Neural cell (in vitro differentiated cells): Measurements from ENCODE around the gene IFI30. TPM values are rescaled to one million over a fixed set of nuclear protein-coding genes. Genes with fewer than 3 reads are reported as not detected.
A peak's percentile ranks its signal among the peaks of the same experiment; 100 is the strongest.

Experiments
- H2AFZ ChIP-seq: fragments of 200-600, 300-800 bp; sonication (generic), shearing (Covaris generic); 2 replicates; pipeline ENCODE4 v1.6.0; 2014; ENCODE audit warnings: low read depth, mild to moderate bottlenecking, antibody characterized with exemption, low read length, moderate library complexity
- H3F3A ChIP-seq: fragments of 200-600 bp; shearing (Covaris generic); 2 replicates; pipeline ENCODE4 v1.6.1; 2016; ENCODE audit warnings: mild to moderate bottlenecking, moderate library complexity, mixed read lengths, antibody characterized with exemption, low read length; ENCODE audit not compliant: insufficient read depth, poor library complexity, severe bottlenecking
- H3K27ac ChIP-seq: fragments of 200-600, 300-800 bp; sonication (generic), shearing (Covaris generic); 2 replicates; pipeline ENCODE4 v1.5.1; 2014; ENCODE audit warnings: mild to moderate bottlenecking, low read length, moderate library complexity
- H3K27me3 ChIP-seq: fragments of 300-800, 200-600 bp; sonication (generic), shearing (Covaris generic); 2 replicates; pipeline ENCODE4 v1.6.0; 2014; ENCODE audit warnings: mild to moderate bottlenecking, low read depth, low read length, moderate library complexity; ENCODE audit not compliant: insufficient read depth
- H3K36me3 ChIP-seq: fragments of 300-800, 200-600 bp; sonication (generic), shearing (Covaris generic); 2 replicates; pipeline ENCODE4 v1.5.1; 2014; ENCODE audit warnings: mild to moderate bottlenecking, antibody characterized with exemption, low read length, moderate library complexity; ENCODE audit not compliant: insufficient read depth
- H3K4me2 ChIP-seq: fragments of 300-800, 200-600 bp; sonication (generic), shearing (Covaris generic); 2 replicates; pipeline ENCODE4 v1.6.0; 2014; ENCODE audit warnings: mild to moderate bottlenecking, low read length
- H3K4me3 ChIP-seq: fragments of 300-800, 200-600 bp; sonication (generic), shearing (Covaris generic); 2 replicates; pipeline ENCODE4 v1.5.1; 2014; ENCODE audit warnings: mild to moderate bottlenecking, low read length, moderate library complexity
- H3K79me2 ChIP-seq: fragments of 200-600 bp; shearing (Covaris generic); replicated peaks from 2 replicates; pipeline ENCODE4 v1.6.0; 2014; ENCODE audit warnings: mild to moderate bottlenecking, low read length, moderate library complexity; ENCODE audit not compliant: insufficient read depth
- H3K9ac ChIP-seq: fragments of 300-800, 200-600 bp; sonication (generic), shearing (Covaris generic); 2 replicates; pipeline ENCODE4 v1.6.1; 2016; ENCODE audit warnings: mild to moderate bottlenecking, low read length, mixed read lengths
- H3K9me2 ChIP-seq: fragments of 200-600 bp; shearing (Covaris generic); 2 replicates; pipeline ENCODE4 v1.6.1; 2016; ENCODE audit warnings: mild to moderate bottlenecking, low read length, mixed read lengths; ENCODE audit not compliant: insufficient read depth
- H3K9me3 ChIP-seq: fragments of 200-600, 300-800 bp; sonication (generic), shearing (Covaris generic); 2 replicates; pipeline ENCODE4 v1.6.1; 2016; ENCODE audit warnings: mild to moderate bottlenecking, mixed run types, low read length, moderate library complexity, mixed read lengths
- H4K20me1 ChIP-seq: fragments of 200-600 bp; shearing (Covaris generic); 2 replicates; pipeline ENCODE4 v1.6.1; 2016; ENCODE audit warnings: mild to moderate bottlenecking, mixed run types; ENCODE audit not compliant: insufficient read depth
- EP300 ChIP-seq: fragments of 450-650 bp; conservative IDR thresholded peaks from 2 replicates; pipeline ENCODE4 v1.6.1; 2014; ENCODE audit warnings: antibody characterized with exemption, mild to moderate bottlenecking, moderate library complexity; ENCODE audit not compliant: poor library complexity, severe bottlenecking
- EZH2 ChIP-seq: fragments of 200-600, 300-800 bp; shearing (Covaris generic), sonication (generic); IDR thresholded peaks from 2 replicates; pipeline ENCODE4 v1.6.1; 2014; ENCODE audit warnings: antibody characterized with exemption, low read length, borderline replicate concordance, mild to moderate bottlenecking; ENCODE audit not compliant: insufficient read depth, poor library complexity, severe bottlenecking
- MXI1 ChIP-seq: fragments of 450-650 bp; conservative IDR thresholded peaks from 2 replicates; pipeline ENCODE4 v1.6.1; 2014; ENCODE audit warnings: antibody characterized with exemption, mild to moderate bottlenecking; ENCODE audit not compliant: poor library complexity, severe bottlenecking
- POLR2AphosphoS5 ChIP-seq: IDR thresholded peaks from 2 replicates; pipeline ENCODE4 v1.6.1; 2012
- RAD21 ChIP-seq: fragments of 450-650 bp; conservative IDR thresholded peaks from 2 replicates; pipeline ENCODE4 v1.6.1; 2014; ENCODE audit warnings: antibody characterized with exemption, mild to moderate bottlenecking, moderate library complexity
- SMC3 ChIP-seq: fragments of 450-650 bp; conservative IDR thresholded peaks from 2 replicates; pipeline ENCODE4 v1.6.1; 2014; ENCODE audit warnings: antibody characterized with exemption, mild to moderate bottlenecking, moderate library complexity; ENCODE audit not compliant: poor library complexity
- TAF1 ChIP-seq: IDR thresholded peaks from 2 replicates; pipeline ENCODE4 v1.6.1; 2012; ENCODE audit warnings: low read depth
- polyA plus RNA-seq: library from polyadenylated mRNA; depleted of rRNA; stranded (reverse); fragments of >200 nt; gene quantifications from 2 replicates; pipeline ENCODE4 v1.2.3, GENCODE V29; 2014
- TF ChIP-seq, protein P1 (sequence below): IDR thresholded peaks from 2 replicates; pipeline ENCODE4 v1.6.1; 2012; ENCODE audit warnings: borderline replicate concordance
- TF ChIP-seq, protein P2 (sequence below): fragments of 450-650 bp; IDR thresholded peaks from 2 replicates; pipeline ENCODE4 v1.5.1; 2014; ENCODE audit warnings: antibody characterized with exemption, mild to moderate bottlenecking, moderate library complexity; ENCODE audit not compliant: poor library complexity, severe bottlenecking

The IFI30 gene
- polyA plus RNA-seq, 1 donor from 2014 or later: 0.82 TPM

GRCh38 chr19:18167011-18167410 lies 6.6 kb upstream of the IFI30 start:
- TF ChIP-seq TAF1: no peak
- TF ChIP-seq MXI1: no peak
- TF ChIP-seq, protein P1, sequence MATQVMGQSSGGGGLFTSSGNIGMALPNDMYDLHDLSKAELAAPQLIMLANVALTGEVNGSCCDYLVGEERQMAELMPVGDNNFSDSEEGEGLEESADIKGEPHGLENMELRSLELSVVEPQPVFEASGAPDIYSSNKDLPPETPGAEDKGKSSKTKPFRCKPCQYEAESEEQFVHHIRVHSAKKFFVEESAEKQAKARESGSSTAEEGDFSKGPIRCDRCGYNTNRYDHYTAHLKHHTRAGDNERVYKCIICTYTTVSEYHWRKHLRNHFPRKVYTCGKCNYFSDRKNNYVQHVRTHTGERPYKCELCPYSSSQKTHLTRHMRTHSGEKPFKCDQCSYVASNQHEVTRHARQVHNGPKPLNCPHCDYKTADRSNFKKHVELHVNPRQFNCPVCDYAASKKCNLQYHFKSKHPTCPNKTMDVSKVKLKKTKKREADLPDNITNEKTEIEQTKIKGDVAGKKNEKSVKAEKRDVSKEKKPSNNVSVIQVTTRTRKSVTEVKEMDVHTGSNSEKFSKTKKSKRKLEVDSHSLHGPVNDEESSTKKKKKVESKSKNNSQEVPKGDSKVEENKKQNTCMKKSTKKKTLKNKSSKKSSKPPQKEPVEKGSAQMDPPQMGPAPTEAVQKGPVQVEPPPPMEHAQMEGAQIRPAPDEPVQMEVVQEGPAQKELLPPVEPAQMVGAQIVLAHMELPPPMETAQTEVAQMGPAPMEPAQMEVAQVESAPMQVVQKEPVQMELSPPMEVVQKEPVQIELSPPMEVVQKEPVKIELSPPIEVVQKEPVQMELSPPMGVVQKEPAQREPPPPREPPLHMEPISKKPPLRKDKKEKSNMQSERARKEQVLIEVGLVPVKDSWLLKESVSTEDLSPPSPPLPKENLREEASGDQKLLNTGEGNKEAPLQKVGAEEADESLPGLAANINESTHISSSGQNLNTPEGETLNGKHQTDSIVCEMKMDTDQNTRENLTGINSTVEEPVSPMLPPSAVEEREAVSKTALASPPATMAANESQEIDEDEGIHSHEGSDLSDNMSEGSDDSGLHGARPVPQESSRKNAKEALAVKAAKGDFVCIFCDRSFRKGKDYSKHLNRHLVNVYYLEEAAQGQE: no peak
- no peak for TF ChIP-seq POLR2AphosphoS5
- TF ChIP-seq RAD21: no peak
- no peak for TF ChIP-seq EZH2
- TF ChIP-seq, protein P2, sequence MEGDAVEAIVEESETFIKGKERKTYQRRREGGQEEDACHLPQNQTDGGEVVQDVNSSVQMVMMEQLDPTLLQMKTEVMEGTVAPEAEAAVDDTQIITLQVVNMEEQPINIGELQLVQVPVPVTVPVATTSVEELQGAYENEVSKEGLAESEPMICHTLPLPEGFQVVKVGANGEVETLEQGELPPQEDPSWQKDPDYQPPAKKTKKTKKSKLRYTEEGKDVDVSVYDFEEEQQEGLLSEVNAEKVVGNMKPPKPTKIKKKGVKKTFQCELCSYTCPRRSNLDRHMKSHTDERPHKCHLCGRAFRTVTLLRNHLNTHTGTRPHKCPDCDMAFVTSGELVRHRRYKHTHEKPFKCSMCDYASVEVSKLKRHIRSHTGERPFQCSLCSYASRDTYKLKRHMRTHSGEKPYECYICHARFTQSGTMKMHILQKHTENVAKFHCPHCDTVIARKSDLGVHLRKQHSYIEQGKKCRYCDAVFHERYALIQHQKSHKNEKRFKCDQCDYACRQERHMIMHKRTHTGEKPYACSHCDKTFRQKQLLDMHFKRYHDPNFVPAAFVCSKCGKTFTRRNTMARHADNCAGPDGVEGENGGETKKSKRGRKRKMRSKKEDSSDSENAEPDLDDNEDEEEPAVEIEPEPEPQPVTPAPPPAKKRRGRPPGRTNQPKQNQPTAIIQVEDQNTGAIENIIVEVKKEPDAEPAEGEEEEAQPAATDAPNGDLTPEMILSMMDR: no peak
- no peak for TF ChIP-seq SMC3
- TF ChIP-seq EP300: no peak
- Histone ChIP-seq H3K9me3 (no peaks in the 10 kb centered on the region), H2AFZ (no peak overlapping the region), H3K9ac (no peak overlapping the region), H3K27ac (no peak overlapping the region), H3K36me3 (no peaks in the 10 kb centered on the region), H3K9me2 (no peaks in the 10 kb centered on the region), H3K27me3 (no peaks in the 10 kb centered on the region), H3K79me2 (no peaks in the 10 kb centered on the region), H4K20me1 (no peaks in the 10 kb centered on the region), H3F3A (no peaks in the 10 kb centered on the region), H3K4me3 (no peak overlapping the region), H3K4me2 (no peak overlapping the region)

GRCh38 chr19:18167975-18168645 lies 5.5 kb upstream of the IFI30 start:
- Histone ChIP-seq H3K36me3 (no peaks in the 10 kb centered on the region), H2AFZ (no peak overlapping the region), H4K20me1 (no peaks in the 10 kb centered on the region), H3K4me3 (no peak overlapping the region), H3K9me2 (no peaks in the 10 kb centered on the region), H3K9me3 (no peaks in the 10 kb centered on the region), H3K27me3 (no peaks in the 10 kb centered on the region), H3K9ac (no peak overlapping the region), H3K27ac (no peak overlapping the region), H3F3A (no peaks in the 10 kb centered on the region), H3K4me2 (no peak overlapping the region), H3K79me2 (no peaks in the 10 kb centered on the region)
- TF ChIP-seq POLR2AphosphoS5 (no peak), MXI1 (no peak), EZH2 (no peak), TAF1 (no peak), EP300 (no peak), SMC3 (peak; percentile 66), RAD21 (peak; percentile 58)
- TF ChIP-seq, protein P2: peak; percentile 64
- TF ChIP-seq, protein P1: no peak
